PFSK-1 (cell line): ENCODE results near the gene COL4A2.

Source experiments
- FOXP2 ChIP-seq: optimal IDR thresholded peaks from 2 replicates; pipeline ENCODE3; 2011; ENCODE audit warnings: borderline replicate concordance, control low read depth, inconsistent platforms; ENCODE audit not compliant: insufficient read depth; ENCODE audit errors: extremely low read length, extremely low read depth
- POLR2AphosphoS5 ChIP-seq: IDR thresholded peaks from 2 replicates; pipeline ENCODE4 v1.6.1; 2012; ENCODE audit warnings: low read depth, mild to moderate bottlenecking, control low read depth, low read length, moderate library complexity
- REST ChIP-seq, 2 experiments: IDR thresholded peaks; 2 replicates each; pipeline versions ENCODE4 v1.6.1 to v1.8.0; 2011 to 2012; ENCODE audit warnings: low read depth in 2 of 2, low read length in 2 of 2, control low read depth in 1 of 2, inconsistent platforms in 1 of 2, mild to moderate bottlenecking in 1 of 2, moderate library complexity in 1 of 2; ENCODE audit not compliant: insufficient read depth in 1 of 2
- SIN3A ChIP-seq: IDR thresholded peaks from 2 replicates; pipeline ENCODE4 v1.6.1; 2012; ENCODE audit warnings: mild to moderate bottlenecking, low read length, moderate library complexity, borderline replicate concordance; ENCODE audit not compliant: insufficient read depth
- TAF1 ChIP-seq: IDR thresholded peaks from 2 replicates; pipeline ENCODE4 v1.6.1; 2012; ENCODE audit warnings: low read length, control low read depth, borderline replicate concordance; ENCODE audit not compliant: insufficient read depth

The COL4A2 gene

GRCh38 chr13:110503037-110503901, 196.2 kb downstream of the COL4A2 start:
- TF ChIP-seq TAF1 (no peak), SIN3A (no peak), POLR2AphosphoS5 (no peak), REST (IDR thresholded peaks at IDR 0.05; ENCODE audit: insufficient read depth in 1 of 2, low read depth in 2 of 2, low read length in 2 of 2) (no peak), FOXP2 (no peak)

- no peak for TF ChIP-seq TAF1
- no peak for TF ChIP-seq REST (IDR thresholded peaks at IDR 0.05; ENCODE audit: insufficient read depth in 1 of 2, low read depth in 2 of 2, low read length in 2 of 2)
- no peak for TF ChIP-seq POLR2AphosphoS5
- TF ChIP-seq SIN3A = no peak
- TF ChIP-seq FOXP2 = no peak
Measured at GRCh38 chr13:110503979-110504499, 197.0 kb downstream of the COL4A2 start.

- TF ChIP-seq FOXP2 = no peak
- no peak for TF ChIP-seq REST (IDR thresholded peaks at IDR 0.05; ENCODE audit: insufficient read depth in 1 of 2, low read depth in 2 of 2, low read length in 2 of 2)
- no peak for TF ChIP-seq TAF1
- TF ChIP-seq POLR2AphosphoS5 = no peak
- no peak for TF ChIP-seq SIN3A
Measured at GRCh38 chr13:110505594-110505993, 198.5 kb downstream of the COL4A2 start.

GRCh38 chr13:110506396-110506795, 199.3 kb downstream of the COL4A2 start:
- TF ChIP-seq FOXP2 (no peak), REST (IDR thresholded peaks at IDR 0.05; ENCODE audit: insufficient read depth in 1 of 2, low read depth in 2 of 2, low read length in 2 of 2) (no peak), SIN3A (no peak), TAF1 (no peak), POLR2AphosphoS5 (no peak)
